ENCODE measurements around the gene APOL3.
"Not testable (repeated sequence)": the region's sequence is repeated elsewhere in the genome, so short reads cannot be mapped to it uniquely, and the experiment has no call there.

- TF ChIP-seq GATA2 (CRISPR knock-in tag; IDR thresholded peaks at IDR 0.05); CTCF (IDR thresholded peaks at IDR 0.05); RAD21 (IDR thresholded peaks at IDR 0.05; ENCODE audit: low read length); MAX (IDR thresholded peaks at IDR 0.05; ENCODE audit: low read depth); SIN3A (IDR thresholded peaks at IDR 0.05; ENCODE audit: borderline replicate concordance, low read depth, low read length); JUND (IDR thresholded peaks at IDR 0.05); YY1 (IDR thresholded peaks at IDR 0.05; ENCODE audit: low read depth); GABPA (IDR thresholded peaks at IDR 0.05; ENCODE audit: low read depth); EZH2phosphoT487 (IDR thresholded peaks at IDR 0.05; ENCODE audit: borderline replicate concordance, low read depth); TAF1 (IDR thresholded peaks at IDR 0.05; ENCODE audit: borderline replicate concordance, low read depth, low read length); USF1 (IDR thresholded peaks at IDR 0.05; ENCODE audit: borderline replicate concordance, low read depth): not testable (repeated sequence)
Observed at GRCh38 chr22:36100908-36101307, 59.6 kb downstream of the APOL3 start.

Measured in SK-N-SH (cell line).